Activated CD4-positive, alpha-beta memory T cell treated with anti-CD3 and anti-CD28 coated beads, Interleukin-2, amount 10 ng/mL, durations not matched to agents 7 days and 5 days (primary cell): ENCODE data around the gene MAST4. TPM values are rescaled to one million over a fixed set of nuclear protein-coding genes. Genes with fewer than 3 reads are reported as not detected.

Experiments used
- CTCF ChIA-PET: fragments of 350-600 bp; sonication (Branson Sonifier 250); formaldehyde crosslinking; loops from one replicate; lab custom pipeline; 2021; ENCODE audit warnings: antibody characterized with exemption, inconsistent platforms; lab: Charles Lee
- POLR2A ChIA-PET: fragments of 350-600 bp; sonication (Branson Sonifier 250); formaldehyde crosslinking; loops from one replicate; lab custom pipeline; 2021; ENCODE audit warnings: antibody characterized with exemption; lab: Charles Lee
- DNase-seq: peaks from one replicate; pipeline ENCODE4 v3.0.0-alpha.2; 2020
- H3K27ac Mint-ChIP-seq: one replicate; pipeline ENCODE4 v1.8.0; 2021; ENCODE audit warnings: mild to moderate bottlenecking, mixed read lengths
- H3K27me3 Mint-ChIP-seq: one replicate; pipeline ENCODE4 v1.8.0; 2021; ENCODE audit warnings: mixed read lengths
- H3K36me3 Mint-ChIP-seq: one replicate; pipeline ENCODE4 v1.8.0; 2021; ENCODE audit warnings: low read depth, mixed read lengths
- H3K4me1 Mint-ChIP-seq: one replicate; pipeline ENCODE4 v1.8.0; 2021; ENCODE audit warnings: mixed read lengths
- H3K4me3 Mint-ChIP-seq: one replicate; pipeline ENCODE4 v1.8.0; 2021; ENCODE audit warnings: mild to moderate bottlenecking, mixed read lengths
- H3K9me3 Mint-ChIP-seq: one replicate; pipeline ENCODE4 v1.8.0; 2021; ENCODE audit warnings: mixed read lengths
- total RNA-seq, 2 experiments: library from RNA; stranded (reverse); gene quantifications; one replicate each; pipeline ENCODE4 v1.2.3, GENCODE V29; 2021

Gene MAST4
- total RNA-seq, 2 experiments from 2014 or later = 38.0 to 38.3 TPM

- ChIA-PET POLR2A (interaction anchor here (1.0 to 1.5 kb wide), 2 partner anchors 20 to 38 kb away, joined by 4 read pairs; no protein-coding TSS in a partner anchor), CTCF (interaction anchor here (0.7 kb wide), 1 partner anchor 40 kb away, joined by 3 read pairs; no protein-coding TSS in a partner anchor)
- Mint-ChIP-seq H3K4me1 (peaks cover 42% of the 10 kb centered on the region), H3K27ac (no peak overlapping the region), H3K9me3 (no peaks in the 10 kb centered on the region), H3K27me3 (peaks cover 17% of the 10 kb centered on the region), H3K36me3 (no peaks in the 10 kb centered on the region), H3K4me3 (no peak overlapping the region)
- DNase-seq = no peak
These were observed 264.2 kb downstream of the MAST4 start for GRCh38 chr5:66860199-66860975.

GRCh38 chr5:66861402-66861801, 265.2 kb downstream of the MAST4 start:
- Mint-ChIP-seq H3K36me3 (no peaks in the 10 kb centered on the region), H3K27ac (no peak overlapping the region), H3K4me1 (peaks cover 39% of the 10 kb centered on the region), H3K9me3 (no peaks in the 10 kb centered on the region), H3K4me3 (no peak overlapping the region), H3K27me3 (peaks cover 17% of the 10 kb centered on the region)
- no peak for DNase-seq
- ChIA-PET POLR2A (no interaction called here), CTCF (interaction anchor here (4.5 kb wide), 1 partner anchor 47 kb away, joined by 29 read pairs; no protein-coding TSS in a partner anchor)

GRCh38 chr5:66862020-66862419, 265.8 kb downstream of the MAST4 start:
- Mint-ChIP-seq H3K27me3 (peaks cover 17% of the 10 kb centered on the region), H3K4me1 (peaks cover 36% of the 10 kb centered on the region), H3K4me3 (no peak overlapping the region), H3K9me3 (no peaks in the 10 kb centered on the region), H3K27ac (no peak overlapping the region), H3K36me3 (no peaks in the 10 kb centered on the region)
- ChIA-PET CTCF (interaction anchor here (0.8 to 4.5 kb wide), 2 partner anchors 48 to 1277 kb away, joined by 3 to 29 read pairs; no protein-coding TSS in a partner anchor), POLR2A (no interaction called here)
- no peak for DNase-seq

- Mint-ChIP-seq H3K36me3 (no peaks in the 10 kb centered on the region), H3K4me3 (no peak overlapping the region), H3K4me1 (peaks cover 33% of the 10 kb centered on the region), H3K27me3 (peaks cover 17% of the 10 kb centered on the region), H3K9me3 (no peaks in the 10 kb centered on the region), H3K27ac (no peak overlapping the region)
- no peak for DNase-seq
- CTCF ChIA-PET = interaction anchor here (0.7 to 4.5 kb wide), 9 partner anchors 11 to 557 kb away, joined by 3 to 29 read pairs (median 4); no protein-coding TSS in a partner anchor
- POLR2A ChIA-PET = no interaction called here
These were observed 267.3 kb downstream of the MAST4 start for GRCh38 chr5:66863243-66864170.

- Mint-ChIP-seq H3K36me3 (no peaks in the 10 kb centered on the region), H3K27me3 (peaks cover 16% of the 10 kb centered on the region), H3K9me3 (no peaks in the 10 kb centered on the region), H3K4me1 (peaks cover 33% of the 10 kb centered on the region), H3K4me3 (no peak overlapping the region), H3K27ac (no peak overlapping the region)
- ChIA-PET POLR2A (interaction anchor here (1.4 kb wide), 1 partner anchor 34 kb away, joined by 4 read pairs; no protein-coding TSS in a partner anchor), CTCF (interaction anchor here (0.6 to 4.5 kb wide), 16 partner anchors 9 to 558 kb away, joined by 3 to 29 read pairs (median 4); no protein-coding TSS in a partner anchor)
- DNase-seq = peak; percentile 28
These were observed 268.2 kb downstream of the MAST4 start for GRCh38 chr5:66864240-66864884.

- no peak for DNase-seq
- no peaks in the 10 kb centered on the region for H3K36me3 Mint-ChIP-seq
- H3K27ac Mint-ChIP-seq = no peak overlapping the region
- peaks cover 20% of the 10 kb centered on the region for H3K4me1 Mint-ChIP-seq
- ChIA-PET CTCF (interaction anchor here (1.6 kb wide), 1 partner anchor 55 kb away, joined by 5 read pairs; no protein-coding TSS in a partner anchor), POLR2A (no interaction called here)
- no peaks in the 10 kb centered on the region for H3K27me3 Mint-ChIP-seq
- no peak overlapping the region for H3K4me3 Mint-ChIP-seq
- no peaks in the 10 kb centered on the region for H3K9me3 Mint-ChIP-seq
These were observed 271.6 kb downstream of the MAST4 start for GRCh38 chr5:66867618-66868322.

- Mint-ChIP-seq H3K4me1 (peaks cover 9% of the 10 kb centered on the region), H3K4me3 (no peak overlapping the region), H3K36me3 (no peaks in the 10 kb centered on the region), H3K27me3 (no peaks in the 10 kb centered on the region), H3K27ac (no peak overlapping the region), H3K9me3 (no peaks in the 10 kb centered on the region)
- DNase-seq = no peak
- ChIA-PET POLR2A (no interaction called here), CTCF (no interaction called here)
These were observed 273.2 kb downstream of the MAST4 start for GRCh38 chr5:66869347-66869746.

- DNase-seq = no peak
- no peaks in the 10 kb centered on the region for H3K36me3 Mint-ChIP-seq
- H3K4me3 Mint-ChIP-seq = no peak overlapping the region
- ChIA-PET CTCF (no interaction called here), POLR2A (no interaction called here)
- H3K27ac Mint-ChIP-seq = no peak overlapping the region
- peaks cover 2% of the 10 kb centered on the region for H3K4me1 Mint-ChIP-seq
- H3K27me3 Mint-ChIP-seq = no peaks in the 10 kb centered on the region
- H3K9me3 Mint-ChIP-seq = no peaks in the 10 kb centered on the region
These were observed 274.5 kb downstream of the MAST4 start for GRCh38 chr5:66870708-66871107.

GRCh38 chr5:66871651-66872050, 275.5 kb downstream of the MAST4 start:
- H3K27me3 Mint-ChIP-seq = peaks cover 3% of the 10 kb centered on the region
- no peak overlapping the region for H3K27ac Mint-ChIP-seq
- no peak for DNase-seq
- ChIA-PET POLR2A (no interaction called here), CTCF (no interaction called here)
- H3K4me1 Mint-ChIP-seq = peaks cover 2% of the 10 kb centered on the region
- H3K4me3 Mint-ChIP-seq = no peak overlapping the region
- no peaks in the 10 kb centered on the region for H3K9me3 Mint-ChIP-seq
- H3K36me3 Mint-ChIP-seq = peaks cover 3% of the 10 kb centered on the region

- POLR2A ChIA-PET = no interaction called here
These were observed 276.6 kb downstream of the MAST4 start for GRCh38 chr5:66872736-66873331.

GRCh38 chr5:66874004-66874403, 277.8 kb downstream of the MAST4 start:
- DNase-seq = no peak
- CTCF ChIA-PET = interaction anchor here (0.6 to 1.3 kb wide), 3 partner anchors 10 to 15 kb away, joined by 3 to 4 read pairs (median 3); no protein-coding TSS in a partner anchor
- peaks cover 8% of the 10 kb centered on the region for H3K4me1 Mint-ChIP-seq
- H3K9me3 Mint-ChIP-seq = no peaks in the 10 kb centered on the region
- H3K27me3 Mint-ChIP-seq = peaks cover 7% of the 10 kb centered on the region
- POLR2A ChIA-PET = no interaction called here
- no peak overlapping the region for H3K27ac Mint-ChIP-seq
- peaks cover 3% of the 10 kb centered on the region for H3K36me3 Mint-ChIP-seq
- no peak overlapping the region for H3K4me3 Mint-ChIP-seq

More at GRCh38 chr5:66872736-66873331, 276.6 kb downstream of the MAST4 start:
- peaks cover 3% of the 10 kb centered on the region for H3K36me3 Mint-ChIP-seq
- H3K27me3 Mint-ChIP-seq = peaks cover 3% of the 10 kb centered on the region
- DNase-seq = no peak
- H3K9me3 Mint-ChIP-seq = no peaks in the 10 kb centered on the region
- H3K27ac Mint-ChIP-seq = no peak overlapping the region
- no peak overlapping the region for H3K4me3 Mint-ChIP-seq
- CTCF ChIA-PET = no interaction called here
- H3K4me1 Mint-ChIP-seq = peaks cover 2% of the 10 kb centered on the region
